Non-pigmented ciliary epithelial cell (primary cell): ENCODE results near the gene CMTM5.
"Not testable (repeated sequence)": the region's sequence is repeated elsewhere in the genome, so short reads cannot be mapped to it uniquely, and the experiment has no call there.

Experiments used
- DNase-seq: peaks from one replicate; pipeline ENCODE4 v3.0.0-alpha.2; 2010; ENCODE audit warnings: low read depth

CMTM5 gene

GRCh38 chr14:23379366-23380196 is 2.7 kb downstream of the CMTM5 start:
- DNase-seq, result no peak

GRCh38 chr14:23380197-23380914 is 3.5 kb downstream of the CMTM5 start:
- DNase-seq, result no peak

- DNase-seq, result no peak
Observed at GRCh38 chr14:23380976-23381375, 4.1 kb downstream of the CMTM5 start.

DNA sequence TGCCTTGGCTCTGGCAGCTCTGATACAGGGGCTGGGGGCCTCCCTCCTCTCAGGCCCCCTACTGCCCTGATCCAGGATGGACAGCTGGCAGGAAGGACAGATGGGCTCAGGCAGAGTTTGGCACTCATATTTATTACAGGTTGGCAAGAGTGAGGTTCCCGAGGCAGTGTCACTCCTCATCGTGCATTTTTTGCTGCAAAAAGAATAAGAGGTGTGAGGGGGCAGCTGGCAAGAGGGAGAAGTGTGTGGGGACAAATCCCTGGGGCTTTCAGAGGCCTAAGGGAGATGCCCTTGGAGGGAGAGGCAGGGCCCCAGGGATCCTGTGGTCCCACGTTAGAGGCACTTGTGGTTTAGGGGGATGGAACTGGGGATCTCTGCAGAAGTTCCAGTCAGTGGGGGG is 5.0 kb downstream of the CMTM5 start:
- DNase-seq, result no peak

- DNase-seq, result no peak
Observed at GRCh38 chr14:23382276-23382675, 5.4 kb downstream of the CMTM5 start.

DNA sequence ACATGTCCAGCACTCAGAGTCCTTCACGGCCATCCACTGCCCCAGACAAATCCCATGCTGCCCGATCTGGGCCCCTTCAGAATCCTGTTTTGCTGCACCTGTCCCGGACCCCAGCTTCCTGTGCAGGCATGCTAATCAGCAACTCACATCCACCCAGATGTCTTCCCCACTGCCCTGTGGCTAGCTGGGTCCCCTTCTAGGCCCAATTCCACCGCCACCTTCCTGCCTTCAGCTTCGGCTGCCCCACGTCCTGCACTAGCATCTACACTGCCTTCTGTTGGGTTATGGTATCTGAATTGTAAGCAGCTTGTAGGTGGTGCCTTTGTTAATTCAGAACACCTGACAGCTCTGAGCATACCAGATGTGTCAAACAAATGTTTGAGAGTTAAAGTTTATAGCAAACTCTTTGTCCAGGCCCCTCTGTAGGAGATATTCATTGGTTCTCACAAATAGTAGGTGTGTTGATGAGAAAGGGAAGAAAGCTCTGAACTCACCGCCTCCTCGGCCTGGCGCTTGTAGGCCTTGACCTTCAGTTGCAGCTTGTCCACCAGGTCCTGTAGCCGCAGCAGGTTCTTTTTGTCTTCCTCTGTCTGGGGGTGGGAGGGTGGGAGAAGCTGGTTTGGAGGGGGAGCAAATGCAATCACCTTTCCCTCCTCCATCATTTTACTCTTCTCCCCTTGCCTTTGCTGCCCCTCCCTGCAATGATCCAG is 6.0 kb downstream of the CMTM5 start:
- no peak for DNase-seq

DNA sequence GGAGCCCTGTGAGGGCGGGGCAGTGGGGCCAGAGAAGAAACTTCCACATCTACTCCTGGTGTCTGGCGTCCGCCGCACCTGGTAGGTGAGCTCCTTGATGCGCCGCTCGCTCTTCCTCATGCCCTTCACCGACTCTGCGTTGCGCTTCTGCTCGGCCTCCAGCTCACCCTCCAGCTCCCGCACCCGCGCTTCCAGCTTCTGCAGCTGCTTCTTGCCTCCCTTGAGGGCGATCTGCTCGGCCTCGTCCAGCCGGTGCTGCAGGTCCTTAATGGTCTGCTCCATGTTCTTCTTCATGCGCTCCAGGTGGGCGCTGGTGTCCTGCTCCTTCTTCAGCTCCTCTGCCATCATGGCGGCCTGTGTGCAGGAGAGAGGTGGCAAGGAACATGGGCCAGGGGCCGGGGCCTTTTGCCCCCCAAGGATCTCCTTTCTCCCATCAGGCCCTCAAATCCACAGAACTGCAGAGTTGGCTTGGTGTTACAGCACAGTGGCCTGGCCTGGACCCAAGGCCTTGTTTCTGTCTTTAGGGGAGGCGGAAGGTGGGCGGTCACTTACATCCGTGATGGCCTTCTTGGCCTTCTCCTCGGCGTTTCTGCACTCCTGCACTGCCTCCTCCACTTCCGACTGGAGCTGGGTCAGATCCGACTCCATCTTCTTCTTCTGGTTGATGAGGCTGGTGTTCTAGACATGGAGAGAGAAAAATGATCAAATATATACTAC is 7.7 kb downstream of the CMTM5 start:
- no peak for DNase-seq

DNA sequence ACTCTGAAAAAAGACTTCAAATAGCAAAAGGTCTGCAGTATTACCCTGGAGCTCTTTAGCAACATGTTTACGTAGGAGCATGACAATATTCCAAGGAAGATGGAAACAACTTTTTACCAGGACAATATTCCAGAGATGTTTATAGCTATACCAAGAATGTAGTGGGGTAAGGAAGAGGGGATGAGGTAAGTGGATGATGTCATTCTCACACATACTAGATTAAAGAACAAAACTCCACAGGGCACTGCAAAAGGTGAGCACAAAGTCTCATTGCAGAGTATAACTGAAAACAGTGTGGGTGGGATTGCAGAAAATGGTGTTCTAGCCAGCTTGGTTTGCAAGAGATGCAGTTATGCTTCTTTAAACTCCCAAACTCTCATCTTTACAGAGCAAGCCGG is 8.4 kb downstream of the CMTM5 start:
- DNase-seq, result no peak

DNA sequence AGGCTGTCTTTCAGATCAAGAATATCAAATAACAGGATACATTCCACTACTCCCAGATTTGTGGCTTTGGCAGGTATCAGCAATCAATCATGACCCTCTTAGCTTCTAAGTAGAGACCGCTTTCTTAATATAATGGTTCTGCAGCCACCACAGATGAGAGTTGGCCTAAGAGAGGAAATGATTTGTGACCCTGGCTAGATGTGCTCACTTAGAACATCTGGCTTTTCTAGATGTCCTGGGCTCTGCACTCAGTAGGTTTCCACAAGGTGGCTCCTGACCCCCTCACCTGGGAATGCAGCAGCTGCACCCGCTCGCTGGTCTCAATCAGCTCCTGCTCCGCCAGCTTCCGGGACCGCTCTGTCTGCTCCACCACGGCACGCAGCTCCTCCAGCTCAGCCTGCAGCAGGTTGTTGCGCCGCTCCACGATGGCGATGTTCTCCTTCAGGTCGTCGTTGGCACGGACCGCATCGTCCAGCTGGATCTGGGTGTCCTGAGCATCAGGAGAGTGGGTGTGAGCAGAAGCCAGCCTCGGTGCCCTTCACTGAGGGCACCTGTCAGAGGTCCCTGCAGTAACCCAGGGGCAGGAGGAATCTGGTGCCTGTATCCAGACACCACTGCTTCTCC is 8.9 kb downstream of the CMTM5 start:
- no peak for DNase-seq

GRCh38 chr14:23386266-23386657 is 9.4 kb downstream of the CMTM5 start:
- DNase-seq, result not testable (repeated sequence)

- no peak for DNase-seq
Observed at GRCh38 chr14:23386999-23387398, 10.2 kb downstream of the CMTM5 start.

DNA sequence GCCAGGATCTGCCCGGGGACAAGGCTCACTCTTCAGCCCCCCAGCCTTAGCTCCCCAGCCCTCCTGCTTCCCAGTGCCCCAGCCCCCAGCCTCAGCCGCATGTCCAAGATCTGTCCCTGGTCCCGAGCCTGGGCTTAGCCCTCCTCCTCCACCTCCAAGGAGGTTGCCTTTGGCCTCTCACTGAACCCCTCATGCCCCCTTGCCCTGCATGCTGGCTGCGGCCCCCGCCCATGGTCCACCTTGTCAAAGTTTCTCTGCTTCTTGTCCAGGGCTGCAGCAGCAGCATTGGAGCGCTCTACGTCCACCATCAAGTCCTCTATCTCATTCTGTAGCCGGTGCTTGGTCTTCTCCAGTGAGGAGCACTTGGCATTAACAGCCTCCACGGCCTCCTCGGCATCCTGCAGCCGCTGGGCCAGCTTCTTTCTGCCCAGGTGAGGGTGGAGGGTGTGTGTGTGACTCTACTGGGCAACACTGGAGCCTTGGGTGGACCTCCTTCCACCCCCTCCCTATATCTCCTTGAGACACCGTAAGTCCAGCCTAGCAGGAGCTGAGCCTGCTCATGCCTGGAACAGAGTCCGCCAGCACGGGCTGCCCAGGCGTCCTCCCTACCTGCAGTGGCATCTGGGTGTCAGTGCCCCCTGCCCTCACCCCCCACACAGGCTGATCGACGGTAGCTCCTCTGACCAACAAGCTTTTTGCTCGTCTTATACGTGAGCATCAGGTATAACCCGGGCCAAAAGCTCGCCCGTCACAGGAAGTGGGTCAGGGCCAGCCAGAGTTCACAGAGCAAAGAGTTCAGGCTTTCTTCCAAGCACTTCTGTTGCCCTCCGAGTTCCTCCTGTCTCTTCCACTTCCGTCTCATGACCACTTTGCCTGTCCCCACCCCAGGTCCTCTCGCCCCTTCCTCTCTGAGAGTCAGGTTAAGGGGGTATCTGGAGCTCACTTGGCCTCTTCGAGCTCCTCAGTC is 11.4 kb downstream of the CMTM5 start:
- DNase-seq, result no peak

DNA sequence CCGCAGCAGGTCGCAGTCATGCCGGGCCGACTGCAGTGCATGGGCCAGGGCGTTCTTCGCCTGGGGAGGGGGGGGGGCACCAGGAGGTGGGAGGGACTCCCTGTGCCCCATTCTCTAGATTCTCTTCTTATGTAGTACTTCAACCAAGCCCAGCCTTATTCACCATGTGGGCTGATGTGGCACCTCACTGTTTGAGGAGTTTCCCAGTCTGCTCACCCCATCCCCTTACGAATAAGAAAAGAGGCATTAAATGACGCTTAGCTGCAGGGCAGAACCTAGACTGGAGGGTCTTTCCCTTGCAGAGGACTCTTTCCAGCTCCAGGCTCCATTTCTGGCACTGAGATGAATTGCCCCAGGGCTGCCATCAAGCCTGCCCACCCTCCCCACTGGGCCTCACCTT is 12.2 kb downstream of the CMTM5 start:
- no peak for DNase-seq

- DNase-seq, result no peak
Observed at GRCh38 chr14:23389396-23389795, 12.6 kb downstream of the CMTM5 start.

DNA sequence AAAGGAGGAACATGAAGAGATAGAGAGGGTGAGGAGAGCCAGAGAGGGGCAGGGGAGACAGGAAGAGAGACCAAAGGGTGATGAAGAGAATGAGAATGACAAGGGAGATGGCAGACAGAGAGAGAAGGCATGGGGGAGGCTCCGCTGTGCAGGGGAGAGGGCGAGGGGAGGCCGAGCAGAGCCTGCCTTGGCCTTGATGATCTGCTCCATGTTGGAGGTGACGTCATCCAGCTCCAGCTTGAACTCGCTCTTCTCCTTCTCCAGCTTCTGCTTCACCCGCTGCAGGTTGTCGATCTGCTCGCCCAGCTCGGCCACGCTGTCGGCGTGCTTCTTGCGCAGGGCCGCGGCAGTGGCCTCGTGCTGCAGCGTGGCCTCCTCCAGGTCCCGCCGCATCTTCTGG is 13.0 kb downstream of the CMTM5 start:
- not testable (repeated sequence) for DNase-seq

- no peak for DNase-seq
Observed at GRCh38 chr14:23392613-23393012, 15.8 kb downstream of the CMTM5 start.

GRCh38 chr14:23396126-23396525 is 19.3 kb downstream of the CMTM5 start:
- DNase-seq, result no peak

GRCh38 chr14:23396781-23397407 is 20.0 kb downstream of the CMTM5 start:
- no peak for DNase-seq

- no peak for DNase-seq
Observed at GRCh38 chr14:23398348-23398747, 21.5 kb downstream of the CMTM5 start.

- no peak for DNase-seq
Observed at GRCh38 chr14:23399136-23399535, 22.3 kb downstream of the CMTM5 start.
